ENCODE data around the gene MORN4.

MORN4 gene

DNA sequence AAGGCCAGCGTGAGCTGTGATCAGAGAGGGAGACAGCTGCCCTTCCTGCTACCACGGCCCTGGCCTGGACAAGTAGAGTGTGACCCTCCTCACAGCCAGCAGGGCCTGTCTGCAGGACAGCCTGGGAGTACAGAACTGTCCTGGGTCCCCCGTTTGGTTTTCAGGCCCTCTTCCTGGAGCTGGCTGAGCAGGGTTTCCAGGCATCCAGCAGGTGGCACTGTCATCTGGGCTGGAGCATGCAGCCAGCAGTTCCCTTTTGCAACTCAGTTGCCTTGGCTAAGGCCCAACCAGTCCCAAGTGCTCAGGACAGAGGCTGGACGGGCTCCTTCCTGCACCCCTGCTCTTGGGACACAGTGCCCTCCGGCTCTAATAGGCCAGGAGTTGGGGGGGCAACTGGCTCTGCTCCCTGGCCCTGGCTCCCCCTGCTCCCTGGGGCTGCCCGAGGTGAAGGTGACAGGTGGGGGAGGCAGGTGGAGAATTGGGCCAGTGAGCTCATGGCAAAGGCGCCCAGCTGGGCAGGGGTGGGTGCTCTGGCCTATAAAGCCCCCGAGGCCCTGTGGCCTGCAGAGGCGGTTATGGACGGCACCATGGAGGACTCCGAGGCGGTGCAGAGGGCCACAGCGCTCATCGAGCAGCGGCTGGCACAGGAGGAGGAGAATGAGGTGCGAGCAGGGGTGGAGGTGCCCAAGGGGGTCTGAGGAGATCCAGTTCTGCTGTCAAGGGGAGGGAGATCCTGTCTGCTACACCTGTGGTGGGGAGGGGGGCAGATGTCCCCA lies 60.9 kb downstream of the MORN4 start, which contains the start of gene ANKRD2:
TSS of gene ANKRD2 (plus strand) at position 566 of the 776 bp plus-strand sequence. CDS start at position 576, 10 bp downstream.
- DNase-seq = peak; percentile 44 to 50

DNA sequence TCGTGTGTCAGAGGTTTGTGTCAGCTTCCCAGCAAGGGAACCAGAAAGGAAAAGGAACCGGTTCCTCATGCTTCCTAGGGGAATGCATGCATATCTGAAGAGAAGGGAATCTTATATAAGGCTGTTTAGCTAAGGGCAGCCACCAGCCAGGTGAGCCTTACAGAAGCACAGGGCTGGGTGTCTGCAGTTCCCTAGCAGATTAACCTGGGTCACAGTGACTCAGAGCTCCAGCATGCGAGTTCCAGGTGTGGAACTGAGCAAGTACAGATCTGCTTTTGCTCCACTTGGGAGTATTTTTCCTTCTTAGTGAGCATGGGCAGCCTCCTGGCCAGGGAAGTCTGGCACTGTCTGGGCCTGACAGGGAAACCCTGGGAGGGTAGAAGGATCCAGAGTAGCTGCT lies 61.7 kb downstream of the MORN4 start:
- no peak for DNase-seq

DNA sequence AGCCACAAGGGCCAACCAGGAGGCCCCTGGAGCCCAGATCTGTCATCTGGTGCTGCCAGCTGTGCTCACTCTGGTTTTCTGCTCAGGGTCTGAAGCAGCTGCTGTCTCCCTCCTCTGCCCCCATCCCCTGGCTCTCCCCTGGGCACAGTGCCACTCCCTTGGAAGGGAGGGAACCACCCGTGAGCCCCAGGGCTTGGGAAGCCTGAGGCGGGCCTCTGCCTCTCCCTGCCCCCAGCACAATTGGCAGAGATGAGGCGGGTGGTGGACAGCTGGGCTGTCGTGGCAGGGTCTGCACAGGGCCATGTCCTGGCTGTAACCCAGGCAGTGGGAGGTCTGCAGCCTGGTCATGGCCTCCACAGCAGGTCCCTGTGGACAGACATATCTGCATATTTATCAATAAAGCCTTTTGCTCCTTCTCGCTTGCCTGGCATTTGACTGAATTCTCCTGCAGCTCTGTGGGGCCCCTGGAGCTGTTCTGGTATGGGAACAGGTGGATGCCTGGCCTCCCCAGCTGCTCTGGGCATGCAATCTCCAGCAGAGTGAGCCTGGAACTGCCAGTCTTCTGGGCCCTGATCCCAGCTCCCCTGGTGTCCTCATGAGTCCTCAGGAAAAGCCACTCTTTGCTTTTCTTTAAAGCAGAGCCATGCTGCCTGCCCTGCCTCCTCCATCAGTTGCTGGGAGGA lies 62.4 kb downstream of the MORN4 start:
- no peak for DNase-seq

DNA sequence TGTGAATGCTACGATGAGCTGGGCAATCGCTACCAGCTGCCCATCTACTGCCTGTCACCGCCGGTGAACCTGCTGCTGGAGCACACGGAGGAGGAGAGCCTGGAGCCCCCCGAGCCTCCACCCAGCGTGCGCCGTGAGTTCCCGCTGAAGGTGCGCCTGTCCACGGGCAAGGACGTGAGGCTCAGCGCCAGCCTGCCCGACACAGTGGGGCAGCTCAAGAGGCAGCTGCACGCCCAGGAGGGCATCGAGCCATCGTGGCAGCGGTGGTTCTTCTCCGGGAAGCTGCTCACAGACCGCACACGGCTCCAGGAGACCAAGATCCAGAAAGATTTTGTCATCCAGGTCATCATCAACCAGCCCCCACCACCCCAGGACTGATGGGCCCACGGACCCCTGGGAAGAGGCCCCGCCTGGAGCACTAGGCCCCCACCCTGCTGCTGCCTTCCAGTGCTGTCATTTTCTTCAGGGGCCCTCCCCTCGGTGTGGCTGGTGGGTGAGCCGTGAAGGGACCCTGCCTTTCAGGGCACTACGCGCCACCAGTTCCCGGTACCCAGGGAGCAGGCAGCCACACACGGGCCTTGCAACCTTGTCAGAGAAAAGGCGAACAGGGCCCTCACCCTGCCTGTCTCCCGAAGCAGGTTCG lies 63.0 kb downstream of the MORN4 start:
- no peak for DNase-seq

DNA sequence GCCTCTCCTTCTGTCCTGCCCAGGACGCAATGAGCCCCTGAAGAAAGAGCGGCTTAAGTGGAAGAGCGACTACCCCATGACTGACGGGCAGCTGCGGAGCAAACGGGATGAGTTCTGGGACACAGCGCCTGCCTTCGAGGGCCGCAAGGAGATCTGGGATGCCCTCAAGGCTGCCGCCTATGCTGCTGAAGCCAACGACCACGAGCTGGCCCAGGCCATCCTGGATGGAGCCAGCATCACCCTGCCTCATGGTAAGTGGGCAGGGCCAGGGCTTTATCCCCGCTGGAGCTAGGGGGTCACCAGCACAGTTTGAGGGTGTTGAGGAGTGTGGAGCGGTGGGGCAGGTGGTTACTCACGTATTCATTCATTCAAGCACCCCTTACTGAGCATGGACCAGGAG lies 65.4 kb downstream of the MORN4 start:
- DNase-seq = no peak

DNA sequence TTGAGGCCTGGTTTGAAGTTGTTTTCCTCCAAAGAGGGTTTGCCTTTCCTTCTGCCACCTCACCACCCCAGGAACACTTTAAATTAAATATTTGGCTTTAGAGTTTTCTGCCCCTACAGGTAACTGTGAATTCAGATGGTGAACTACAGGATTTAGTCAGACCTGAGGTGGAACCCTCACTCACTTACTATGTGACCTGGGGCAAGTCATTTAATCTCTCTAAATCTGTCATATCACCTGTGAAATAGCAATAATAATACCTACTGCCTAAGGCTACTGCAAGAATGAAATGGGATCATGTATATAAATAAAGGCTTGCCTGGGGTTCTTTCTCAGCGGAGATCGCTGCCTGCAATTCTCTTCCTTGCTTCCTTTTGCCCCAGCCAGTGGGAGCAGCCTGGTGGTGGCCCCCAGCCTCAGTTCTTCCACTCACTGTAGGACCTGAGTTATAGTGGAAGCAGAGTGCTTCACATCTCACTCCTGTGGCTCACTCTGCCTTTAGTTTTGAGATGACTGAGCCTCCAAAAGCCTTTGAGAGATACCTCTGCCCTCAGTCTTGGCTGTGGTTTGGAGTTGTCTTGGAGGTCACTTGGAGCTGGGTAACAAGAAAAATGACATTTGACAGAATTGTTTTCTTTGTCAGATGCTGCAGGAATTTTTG lies 66.8 kb downstream of the MORN4 start:
- no peak for DNase-seq

DNA sequence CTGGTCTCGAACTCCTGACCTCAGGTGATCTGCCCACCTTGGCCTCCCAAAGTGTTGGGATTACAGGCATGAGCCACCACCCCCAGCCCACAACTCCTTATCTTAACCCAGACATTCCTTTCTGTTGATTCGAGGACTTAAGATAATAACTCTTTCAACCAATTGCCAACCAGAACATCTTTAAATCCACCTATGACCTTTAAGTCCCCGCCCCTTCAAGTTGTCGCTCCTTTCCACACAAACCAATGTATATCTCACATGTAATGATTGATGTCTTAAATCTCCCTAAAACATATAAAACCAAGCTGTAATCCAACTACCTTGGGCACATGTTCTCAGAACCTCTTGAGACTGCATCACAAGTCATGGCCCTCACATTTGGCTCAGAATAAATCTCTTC lies 68.5 kb downstream of the MORN4 start:
- no peak for DNase-seq

Data from CD4-positive, alpha-beta T cell treated with Interferon alpha-2 for 1 hour (primary cell).